ENCODE results near the gene PDZD2. TPM values are rescaled to one million over a fixed set of nuclear protein-coding genes. Genes with fewer than 3 reads are reported as not detected.
A peak's percentile ranks its signal among the peaks of the same experiment; 100 is the strongest.

PDZD2 gene
- total RNA-seq, 1 donor, result 0.36 TPM

- no peak overlapping the region for H3K27ac ChIP-seq (ENCODE audit: low read depth, low read length)
- TF ChIP-seq CTCF (IDR thresholded peaks at IDR 0.05; ENCODE audit: extremely low read depth, low read depth, low read length), result no peak
- peak; percentile 13 for DNase-seq (ENCODE audit: insufficient read length, low spot score, missing footprints)
Measured at GRCh38 chr5:31983851-31984250, 344.9 kb downstream of the PDZD2 start.

GRCh38 chr5:31984691-31985090 is 345.8 kb downstream of the PDZD2 start:
- H3K27ac ChIP-seq (ENCODE audit: low read depth, low read length), result no peak overlapping the region
- H3K4me1 ChIP-seq (ENCODE audit: insufficient read depth, low read length), result peaks cover 14% of the 10 kb centered on the region
- H3K9me3 ChIP-seq (ENCODE audit: low read depth, low read length), result no peaks in the 10 kb centered on the region
- peak; percentile 22 for DNase-seq (ENCODE audit: insufficient read length, low spot score, missing footprints)
- H3K79me2 ChIP-seq (ENCODE audit: insufficient read depth, low read length), result no peaks in the 10 kb centered on the region
- TF ChIP-seq CTCF (IDR thresholded peaks at IDR 0.05; ENCODE audit: extremely low read depth, low read depth, low read length), result no peak
- no peak overlapping the region for H3K4me3 ChIP-seq (ENCODE audit: insufficient read depth, low read length)
- H3K27me3 ChIP-seq (ENCODE audit: insufficient read depth, low read length), result peaks cover 11% of the 10 kb centered on the region
- H3K36me3 ChIP-seq (ENCODE audit: insufficient read depth, low read length), result no peaks in the 10 kb centered on the region
- H3K4me2 ChIP-seq (ENCODE audit: insufficient read depth, low read length), result no peak overlapping the region
- H2AFZ ChIP-seq (ENCODE audit: low read length), result no peak overlapping the region
- H4K20me1 ChIP-seq (ENCODE audit: insufficient read depth, low read length), result no peaks in the 10 kb centered on the region

More at GRCh38 chr5:31983851-31984250, 344.9 kb downstream of the PDZD2 start:
- H3K36me3 ChIP-seq (ENCODE audit: insufficient read depth, low read length), result no peaks in the 10 kb centered on the region
- peaks cover 12% of the 10 kb centered on the region for H3K4me1 ChIP-seq (ENCODE audit: insufficient read depth, low read length)
- no peak overlapping the region for H3K4me3 ChIP-seq (ENCODE audit: insufficient read depth, low read length)
- no peaks in the 10 kb centered on the region for H4K20me1 ChIP-seq (ENCODE audit: insufficient read depth, low read length)
- H3K79me2 ChIP-seq (ENCODE audit: insufficient read depth, low read length), result no peaks in the 10 kb centered on the region
- H2AFZ ChIP-seq (ENCODE audit: low read length), result no peak overlapping the region
- no peak overlapping the region for H3K4me2 ChIP-seq (ENCODE audit: insufficient read depth, low read length)
- H3K9me3 ChIP-seq (ENCODE audit: low read depth, low read length), result no peaks in the 10 kb centered on the region
- peaks cover 15% of the 10 kb centered on the region for H3K27me3 ChIP-seq (ENCODE audit: insufficient read depth, low read length)

DNA sequence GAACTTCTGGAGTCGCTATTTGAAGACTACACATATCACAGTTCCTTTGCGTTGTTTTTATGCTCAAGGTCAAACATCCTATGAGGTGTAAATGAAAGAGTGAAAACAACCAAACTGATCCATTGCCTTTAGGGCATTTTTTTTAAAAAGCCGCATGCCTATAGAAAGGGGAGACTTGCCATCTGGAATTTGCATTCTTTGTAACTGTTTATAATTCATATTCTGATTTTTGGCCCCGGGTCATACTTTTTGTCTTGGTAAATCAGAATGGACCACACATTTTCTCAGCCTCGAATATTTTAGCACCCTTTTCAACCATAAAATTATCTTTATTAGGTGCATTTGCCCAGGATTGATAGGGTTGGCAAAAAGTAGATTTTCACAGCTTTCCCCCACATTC is 347.2 kb downstream of the PDZD2 start:
- H2AFZ ChIP-seq (ENCODE audit: low read length), result no peak overlapping the region
- H3K4me1 ChIP-seq (ENCODE audit: insufficient read depth, low read length), result peaks cover 26% of the 10 kb centered on the region
- no peak overlapping the region for H3K27ac ChIP-seq (ENCODE audit: low read depth, low read length)
- H4K20me1 ChIP-seq (ENCODE audit: insufficient read depth, low read length), result no peaks in the 10 kb centered on the region
- no peaks in the 10 kb centered on the region for H3K79me2 ChIP-seq (ENCODE audit: insufficient read depth, low read length)
- H3K9me3 ChIP-seq (ENCODE audit: low read depth, low read length), result no peaks in the 10 kb centered on the region
- no peaks in the 10 kb centered on the region for H3K36me3 ChIP-seq (ENCODE audit: insufficient read depth, low read length)
- no peak overlapping the region for H3K4me3 ChIP-seq (ENCODE audit: insufficient read depth, low read length)
- no peaks in the 10 kb centered on the region for H3K27me3 ChIP-seq (ENCODE audit: insufficient read depth, low read length)
- no peak overlapping the region for H3K4me2 ChIP-seq (ENCODE audit: insufficient read depth, low read length)
- no peak for TF ChIP-seq CTCF (IDR thresholded peaks at IDR 0.05; ENCODE audit: extremely low read depth, low read depth, low read length)
- no peak for DNase-seq (ENCODE audit: insufficient read length, low spot score, missing footprints)

DNA sequence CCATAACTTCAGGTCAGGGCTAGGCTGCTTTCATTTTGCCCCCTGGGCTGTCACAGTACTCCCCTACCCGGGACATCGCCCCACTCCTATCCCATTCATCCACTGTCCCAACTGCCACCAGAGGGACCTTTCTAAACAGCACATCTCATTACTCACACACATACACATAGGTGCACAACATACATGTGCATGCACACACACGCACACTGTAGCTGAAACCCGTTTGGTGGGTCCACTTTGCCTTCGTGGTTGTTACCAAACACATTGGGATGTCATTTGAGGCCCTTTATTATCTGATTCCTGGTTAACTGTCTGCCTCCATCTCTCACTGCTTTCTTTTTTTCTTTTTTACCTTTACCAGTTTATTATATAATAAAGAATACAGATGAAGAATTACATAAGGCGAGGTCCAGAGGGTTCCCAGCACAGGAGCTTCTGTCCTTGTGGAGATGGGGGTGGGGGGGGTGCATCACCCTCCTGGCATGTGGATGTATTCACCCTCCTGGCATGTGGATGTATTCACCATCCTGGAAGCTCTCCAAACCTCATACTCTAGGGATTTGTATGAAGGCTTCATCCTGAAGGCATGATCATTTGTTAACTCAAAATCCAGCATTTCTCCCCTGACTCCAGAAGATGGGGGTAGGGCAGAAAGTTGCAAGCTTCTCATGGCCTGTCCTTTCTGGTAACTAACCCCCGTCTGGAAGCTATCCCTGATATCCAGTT is 349.2 kb downstream of the PDZD2 start:
- Histone ChIP-seq H3K9me3 (ENCODE audit: low read depth, low read length) (no peaks in the 10 kb centered on the region), H4K20me1 (ENCODE audit: insufficient read depth, low read length) (no peaks in the 10 kb centered on the region), H3K79me2 (ENCODE audit: insufficient read depth, low read length) (no peaks in the 10 kb centered on the region), H2AFZ (ENCODE audit: low read length) (no peak overlapping the region), H3K27ac (ENCODE audit: low read depth, low read length) (no peak overlapping the region), H3K4me1 (ENCODE audit: insufficient read depth, low read length) (peaks cover 32% of the 10 kb centered on the region), H3K4me3 (ENCODE audit: insufficient read depth, low read length) (peak overlapping the region; percentile 23), H3K4me2 (ENCODE audit: insufficient read depth, low read length) (peak overlapping the region; percentile 49), H3K36me3 (ENCODE audit: insufficient read depth, low read length) (no peaks in the 10 kb centered on the region), H3K27me3 (ENCODE audit: insufficient read depth, low read length) (no peaks in the 10 kb centered on the region)
- peak; percentile 85 for DNase-seq (ENCODE audit: insufficient read length, low spot score, missing footprints)
- TF ChIP-seq CTCF (IDR thresholded peaks at IDR 0.05; ENCODE audit: extremely low read depth, low read depth, low read length), result no peak
